ENCODE data around the gene ELF4.

ELF4 gene

DNA sequence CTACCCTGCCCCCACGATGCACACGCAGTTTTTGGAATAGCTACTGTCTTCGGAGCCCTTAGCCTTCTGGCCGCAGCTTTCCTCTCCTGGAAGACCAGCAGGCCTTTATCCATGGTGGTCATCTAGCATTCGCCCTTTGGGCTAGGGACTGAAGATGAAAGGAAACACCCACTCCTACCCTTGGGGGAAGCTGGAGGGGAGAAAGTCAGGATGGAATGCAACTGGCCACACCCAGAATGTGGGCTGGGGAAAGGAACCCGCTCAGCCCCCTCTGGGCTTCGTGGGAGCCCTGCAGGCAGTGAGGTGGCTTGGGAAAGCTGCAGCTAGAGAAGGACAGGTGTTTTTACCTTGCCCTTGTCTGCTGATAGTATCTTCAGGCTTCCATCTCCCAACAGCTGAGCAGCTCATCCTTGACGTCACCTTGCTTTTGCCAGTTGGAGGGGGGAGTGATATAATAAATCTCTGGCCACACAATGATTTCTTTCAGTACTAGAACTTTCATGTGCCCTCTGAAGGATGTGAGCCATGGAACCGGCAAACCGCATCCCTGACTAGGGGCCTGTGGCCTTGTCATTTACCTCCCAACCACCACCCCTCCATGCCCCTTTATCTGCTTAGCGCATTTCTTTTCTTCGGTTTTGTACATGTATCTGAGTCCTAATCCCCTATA, 59.0 kb downstream of the ELF4 start:
- DNase-seq (ENCODE audit: low read depth in 3 of 3) = no peak

GRCh38 chrX:130049821-130050220, 60.5 kb downstream of the ELF4 start:
- no peak for DNase-seq (ENCODE audit: low read depth in 3 of 3)

GRCh38 chrX:130048686-130049222, 61.5 kb downstream of the ELF4 start:
- DNase-seq (ENCODE audit: low read depth in 3 of 3) = no peak

- no peak for DNase-seq (ENCODE audit: low read depth in 3 of 3)
Observed at GRCh38 chrX:130047416-130047815, 62.9 kb downstream of the ELF4 start.

DNA sequence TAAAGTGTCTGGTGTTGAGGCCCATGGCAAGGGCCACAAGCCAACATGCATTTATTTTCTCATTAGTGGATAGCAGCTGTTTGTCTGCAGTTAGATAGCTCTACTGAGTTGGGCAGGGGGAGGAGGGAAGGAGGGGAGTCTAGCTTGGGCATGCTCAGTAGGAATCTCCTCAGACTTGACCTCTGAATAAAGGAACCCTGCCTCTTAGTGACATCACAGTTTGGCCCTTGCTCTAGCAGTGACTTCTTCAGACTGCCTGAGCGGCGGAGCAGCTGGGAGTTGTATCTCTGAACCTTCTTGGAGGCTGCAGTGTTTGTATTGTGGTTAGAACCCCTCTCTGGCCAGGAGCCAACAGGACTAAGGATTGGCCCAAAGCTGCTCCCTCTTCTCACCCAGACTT, 70.5 kb downstream of the ELF4 start:
- DNase-seq (ENCODE audit: low read depth in 3 of 3) = no peak

GRCh38 chrX:130034178-130034577, 76.1 kb downstream of the ELF4 start:
- DNase-seq (ENCODE audit: low read depth in 3 of 3) = no peak

GRCh38 chrX:130032552-130032951, 77.7 kb downstream of the ELF4 start:
- DNase-seq (ENCODE audit: low read depth in 3 of 3) = no peak

- DNase-seq (ENCODE audit: low read depth in 3 of 3) = no peak
Observed at GRCh38 chrX:130030826-130031225, 79.5 kb downstream of the ELF4 start.

DNA sequence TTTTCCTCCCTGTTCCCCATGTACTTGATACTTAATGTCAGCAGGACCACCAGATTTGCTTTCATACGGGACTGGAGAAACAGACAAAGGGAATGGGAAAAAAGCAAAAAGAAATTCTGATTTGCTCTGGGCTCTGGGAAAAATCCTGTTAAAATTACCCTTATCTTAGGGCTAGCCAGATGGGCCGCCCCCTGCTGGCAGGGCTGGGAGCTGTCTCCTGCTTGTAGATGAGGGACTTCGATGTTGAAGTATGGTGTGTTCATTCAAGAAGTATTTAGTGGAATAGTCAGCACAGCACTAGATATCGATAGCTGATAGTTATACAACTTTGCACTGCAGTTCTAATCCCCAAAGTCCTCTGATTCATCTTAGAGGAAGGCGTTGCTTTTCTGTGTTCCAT, 82.1 kb downstream of the ELF4 start:
- DNase-seq (ENCODE audit: low read depth in 3 of 3) = peak; percentile 11 to 22 (median 20)

DNA sequence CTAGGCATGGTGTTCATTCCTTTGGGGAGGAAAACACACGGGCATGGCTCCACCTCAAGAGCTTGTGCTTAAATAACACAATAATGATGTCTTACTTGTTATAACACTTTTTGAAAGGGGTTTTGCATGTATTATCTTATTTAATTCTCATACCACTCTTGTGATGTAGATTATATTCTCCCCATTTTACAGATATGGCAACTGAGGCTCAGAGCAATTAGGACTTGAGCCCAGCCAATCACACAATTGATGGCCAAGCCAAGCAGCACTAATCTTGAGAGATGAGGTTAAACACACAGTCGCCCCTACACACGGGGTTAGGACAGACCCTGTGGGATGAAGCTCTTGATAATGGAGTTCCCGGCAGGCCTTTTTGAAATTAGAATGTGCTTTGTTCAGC, 82.7 kb downstream of the ELF4 start:
- no peak for DNase-seq (ENCODE audit: low read depth in 3 of 3)

DNA sequence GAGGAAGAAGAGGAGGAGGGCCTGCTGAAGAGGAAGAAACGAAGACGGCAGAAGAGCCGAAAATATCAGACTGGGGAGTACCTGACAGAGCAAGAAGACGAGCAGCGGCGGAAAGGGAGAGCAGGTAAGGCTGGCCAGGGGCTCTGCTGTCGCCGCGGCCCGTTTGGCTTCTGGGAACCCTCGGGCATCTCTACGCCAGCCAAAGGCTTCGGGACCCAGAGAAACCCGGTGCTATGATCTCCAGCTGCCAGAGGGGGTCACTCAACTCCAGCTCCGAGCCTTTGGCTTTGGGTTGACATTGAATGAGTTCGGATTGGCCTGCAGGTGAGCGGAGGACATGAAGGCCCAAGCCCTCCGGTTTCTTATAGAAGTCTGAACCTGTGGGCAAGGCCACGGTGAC, 85.0 kb downstream of the ELF4 start:
- DNase-seq (ENCODE audit: low read depth in 3 of 3) = no peak

GRCh38 chrX:130024127-130024526, 86.2 kb downstream of the ELF4 start:
- peak; percentile 21 to 65 (median 59) for DNase-seq (ENCODE audit: low read depth in 3 of 3)

- no peak for DNase-seq (ENCODE audit: low read depth in 3 of 3)
Observed at GRCh38 chrX:130020661-130021324, 89.5 kb downstream of the ELF4 start.

GRCh38 chrX:130018143-130018542, 92.2 kb downstream of the ELF4 start:
- DNase-seq (ENCODE audit: low read depth in 3 of 3) = no peak

DNA sequence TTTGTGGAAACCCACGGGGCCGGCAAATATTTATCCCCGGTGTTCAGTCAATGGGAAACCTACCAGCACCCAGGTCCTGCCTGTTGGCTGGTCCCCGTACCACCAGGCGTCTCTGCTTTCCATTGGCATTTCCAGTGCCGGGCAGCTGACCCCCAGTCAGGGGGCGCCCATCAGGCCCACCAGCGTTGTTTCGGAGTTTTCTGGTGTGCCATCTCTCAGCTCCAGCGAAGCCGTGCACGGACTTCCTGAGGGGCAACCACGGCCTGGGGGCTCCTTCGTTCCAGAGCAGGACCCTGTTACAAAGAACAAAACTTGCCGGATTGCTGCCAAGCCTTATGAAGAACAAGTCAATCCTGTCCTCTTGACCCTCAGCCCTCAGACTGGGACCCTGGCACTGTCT, 95.1 kb downstream of the ELF4 start:
- no peak for DNase-seq (ENCODE audit: low read depth in 3 of 3)
